Thyroid gland (tissue), 4 donors: Measurements from ENCODE around the gene LEUTX.

Source experiments
- CTCF ChIP-seq, 6 experiments: fragments of 200-600 bp in 3 of 6; fragments of 450-650 bp in 3 of 6; sonication (generic) in 3 of 6; IDR thresholded peaks; one replicate each; pipeline ENCODE4 v1.5.1; 2016 to 2019; ENCODE audit warnings: antibody characterized with exemption in 6 of 6, mild to moderate bottlenecking in 2 of 6, inconsistent platforms in 1 of 6, moderate library complexity in 1 of 6
- POLR2A ChIP-seq, 2 donors: fragments of 450-650 bp; IDR thresholded peaks; one replicate each; pipeline ENCODE4 v1.6.1; 2017; ENCODE audit warnings: antibody characterized with exemption in 2 of 2, mild to moderate bottlenecking in 2 of 2, moderate library complexity in 1 of 2

GRCh38 chr19:39736088-39736487 lies 42.6 kb upstream of the LEUTX start:
- no peak for TF ChIP-seq CTCF (IDR thresholded peaks at IDR 0.05)
- TF ChIP-seq POLR2A (IDR thresholded peaks at IDR 0.05), result no peak
